ENCODE results near the gene KPNA5. TPM values are rescaled to one million over a fixed set of nuclear protein-coding genes. Genes with fewer than 3 reads are reported as not detected.

Gene KPNA5
- total RNA-seq, 1 experiment from 2014 or later: 12.2 TPM

- TF ChIP-seq JAZF1 (CRISPR knock-in tag; IDR thresholded peaks at IDR 0.05) (no peak), ETV6 (CRISPR knock-in tag; IDR thresholded peaks at IDR 0.05) (peak; percentile 53; the same call in 1 of the 2 replicates), FOXP1 (CRISPR knock-in tag; IDR thresholded peaks at IDR 0.05; ENCODE audit: borderline replicate concordance) (peak; percentile 52; the same call in 1 of the 2 replicates), HMGA2 (CRISPR knock-in tag; IDR thresholded peaks at IDR 0.05) (no peak), ELF4 (CRISPR knock-in tag; IDR thresholded peaks at IDR 0.05; ENCODE audit: low read depth) (no peak), CREM (CRISPR knock-in tag; IDR thresholded peaks at IDR 0.05) (peak; percentile 68), ZNF232 (CRISPR knock-in tag; IDR thresholded peaks at IDR 0.05) (peak; percentile 45; the same call in 1 of the 2 replicates), PRDM15 (CRISPR knock-in tag; IDR thresholded peaks at IDR 0.05) (no peak), NFE2L1 (CRISPR knock-in tag; IDR thresholded peaks at IDR 0.05) (no peak), SMAD3 (CRISPR knock-in tag; IDR thresholded peaks at IDR 0.05; ENCODE audit: borderline replicate concordance) (peak; percentile 35; the same call in 1 of the 2 replicates), ZNF138 (CRISPR knock-in tag; conservative IDR thresholded peaks at IDR 0.05) (peak; percentile 50; the same call in 1 of the 2 replicates), RELA (CRISPR knock-in tag; IDR thresholded peaks at IDR 0.05; ENCODE audit: borderline replicate concordance) (no peak; the same call in 1 of the 2 replicates), ATF1 (CRISPR knock-in tag; IDR thresholded peaks at IDR 0.05) (no peak), MLX (CRISPR knock-in tag; IDR thresholded peaks at IDR 0.05) (no peak), CBFB (CRISPR knock-in tag; IDR thresholded peaks at IDR 0.05; ENCODE audit: low read depth) (0 out of 2 replicates have a peak, but pooled peaks have one; percentile 20), GABPB1 (CRISPR knock-in tag; IDR thresholded peaks at IDR 0.05) (peak; percentile 77; the same call in 1 of the 2 replicates), ARID4B (CRISPR knock-in tag; IDR thresholded peaks at IDR 0.05; ENCODE audit: borderline replicate concordance) (no peak; the same call in 1 of the 2 replicates), USF1 (CRISPR knock-in tag; IDR thresholded peaks at IDR 0.05) (no peak), MYBL2 (CRISPR knock-in tag; IDR thresholded peaks at IDR 0.05) (no peak), ZNF263 (CRISPR knock-in tag; IDR thresholded peaks at IDR 0.05; ENCODE audit: low read depth) (no peak), NR1H2 (CRISPR knock-in tag; IDR thresholded peaks at IDR 0.05) (no peak), ZSCAN18 (CRISPR knock-in tag; IDR thresholded peaks at IDR 0.05) (no peak), KAT7 (CRISPR knock-in tag; IDR thresholded peaks at IDR 0.05; ENCODE audit: borderline replicate concordance) (peak; percentile 7), TP53 (CRISPR knock-in tag; IDR thresholded peaks at IDR 0.05) (0 out of 2 replicates have a peak, but pooled peaks have one; percentile 25), NR2C2 (CRISPR knock-in tag; IDR thresholded peaks at IDR 0.05) (no peak), ZNF219 (CRISPR knock-in tag; IDR thresholded peaks at IDR 0.05; ENCODE audit: borderline replicate concordance) (no peak), OVOL2 (CRISPR knock-in tag; IDR thresholded peaks at IDR 0.05; ENCODE audit: borderline replicate concordance) (no peak), RORB (CRISPR knock-in tag; IDR thresholded peaks at IDR 0.05) (no peak), JUN (CRISPR knock-in tag; IDR thresholded peaks at IDR 0.05) (no peak)
These were observed at the start of gene KPNA5 (continued) for GRCh38 chr6:116680880-116681672.
